ENCODE results near the gene SLCO4C1.

The SLCO4C1 gene

GRCh38 chr5:102283102-102283797 is 12.8 kb downstream of the SLCO4C1 start:
- in situ Hi-C loops (cut with HindIII; ENCODE audit: low pct_ligation_motif_present, low sequenced_read_pairs): no loop called here
- no peak overlapping the region for H3K27ac ChIP-seq
- DNase-seq: no peak
- no peak overlapping the region for H3K4me3 ChIP-seq (ENCODE audit: low read depth, low read length)
- no peaks in the 10 kb centered on the region for H3K27me3 ChIP-seq (replicated peaks)
- no peak for TF ChIP-seq CTCF (IDR thresholded peaks at IDR 0.05; ENCODE audit: low read depth, low read length, missing control alignments)
- H3K36me3 ChIP-seq (replicated peaks): no peaks in the 10 kb centered on the region

- TF ChIP-seq CTCF (IDR thresholded peaks at IDR 0.05; ENCODE audit: low read depth, low read length, missing control alignments): no peak
- in situ Hi-C loops (cut with HindIII; ENCODE audit: low pct_ligation_motif_present, low sequenced_read_pairs): no loop called here
- Histone ChIP-seq H3K27ac (no peak overlapping the region), H3K27me3 (replicated peaks) (no peaks in the 10 kb centered on the region), H3K36me3 (replicated peaks) (no peaks in the 10 kb centered on the region), H3K4me3 (ENCODE audit: low read depth, low read length) (no peak overlapping the region)
- no peak for DNase-seq
Measured at GRCh38 chr5:102279711-102280110, 16.4 kb downstream of the SLCO4C1 start.

DNA sequence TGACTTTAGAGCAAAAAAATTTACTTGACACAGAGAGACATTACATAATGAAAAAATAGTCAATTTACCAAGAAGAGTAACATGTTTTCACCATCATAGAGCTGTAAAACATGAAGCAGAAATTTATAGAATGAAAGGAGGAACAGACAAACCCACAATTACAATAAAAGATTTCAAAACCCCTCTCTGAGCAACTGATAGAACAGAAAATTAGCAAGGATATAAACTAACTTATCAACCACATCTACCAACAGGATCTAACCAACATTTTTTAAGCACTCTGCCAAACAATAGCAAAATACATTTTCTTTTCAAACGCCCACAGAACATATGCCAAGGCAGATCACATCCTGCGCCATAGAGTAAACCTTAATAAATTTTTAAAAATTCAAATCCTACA is 17.9 kb downstream of the SLCO4C1 start:
- TF ChIP-seq CTCF (IDR thresholded peaks at IDR 0.05; ENCODE audit: low read depth, low read length, missing control alignments): no peak
- H3K27me3 ChIP-seq (replicated peaks): no peaks in the 10 kb centered on the region
- H3K36me3 ChIP-seq (replicated peaks): no peaks in the 10 kb centered on the region
- H3K27ac ChIP-seq: no peak overlapping the region
- in situ Hi-C loops (cut with HindIII; ENCODE audit: low pct_ligation_motif_present, low sequenced_read_pairs): no loop called here
- no peak overlapping the region for H3K4me3 ChIP-seq (ENCODE audit: low read depth, low read length)
- DNase-seq: no peak

- Histone ChIP-seq H3K36me3 (replicated peaks) (no peaks in the 10 kb centered on the region), H3K27me3 (replicated peaks) (no peaks in the 10 kb centered on the region), H3K4me3 (ENCODE audit: low read depth, low read length) (no peak overlapping the region), H3K27ac (no peak overlapping the region)
- no peak for TF ChIP-seq CTCF (IDR thresholded peaks at IDR 0.05; ENCODE audit: low read depth, low read length, missing control alignments)
- in situ Hi-C loops (cut with HindIII; ENCODE audit: low pct_ligation_motif_present, low sequenced_read_pairs): no loop called here
- no peak for DNase-seq
Measured at GRCh38 chr5:102277144-102277543, 18.9 kb downstream of the SLCO4C1 start.

GRCh38 chr5:102271759-102272158 is 24.3 kb downstream of the SLCO4C1 start:
- in situ Hi-C loops (cut with HindIII; ENCODE audit: low pct_ligation_motif_present, low sequenced_read_pairs): no loop called here
- no peak for DNase-seq
- TF ChIP-seq CTCF (IDR thresholded peaks at IDR 0.05; ENCODE audit: low read depth, low read length, missing control alignments): no peak
- Histone ChIP-seq H3K36me3 (replicated peaks) (no peaks in the 10 kb centered on the region), H3K27ac (no peak overlapping the region), H3K27me3 (replicated peaks) (no peaks in the 10 kb centered on the region), H3K4me3 (ENCODE audit: low read depth, low read length) (no peak overlapping the region)

- H3K27me3 ChIP-seq (replicated peaks): no peaks in the 10 kb centered on the region
- DNase-seq: no peak
- no peak for TF ChIP-seq CTCF (IDR thresholded peaks at IDR 0.05; ENCODE audit: low read depth, low read length, missing control alignments)
- in situ Hi-C loops (cut with HindIII; ENCODE audit: low pct_ligation_motif_present, low sequenced_read_pairs): no loop called here
- no peaks in the 10 kb centered on the region for H3K36me3 ChIP-seq (replicated peaks)
- no peak overlapping the region for H3K27ac ChIP-seq
- H3K4me3 ChIP-seq (ENCODE audit: low read depth, low read length): no peak overlapping the region
Measured at GRCh38 chr5:102270036-102270435, 26.0 kb downstream of the SLCO4C1 start.

Data from brain microvascular endothelial cell (primary cell).